ENCODE results near the gene IMPG1.
"Not testable (repeated sequence)": the region's sequence is repeated elsewhere in the genome, so short reads cannot be mapped to it uniquely, and the experiment has no call there.

IMPG1 gene

DNA sequence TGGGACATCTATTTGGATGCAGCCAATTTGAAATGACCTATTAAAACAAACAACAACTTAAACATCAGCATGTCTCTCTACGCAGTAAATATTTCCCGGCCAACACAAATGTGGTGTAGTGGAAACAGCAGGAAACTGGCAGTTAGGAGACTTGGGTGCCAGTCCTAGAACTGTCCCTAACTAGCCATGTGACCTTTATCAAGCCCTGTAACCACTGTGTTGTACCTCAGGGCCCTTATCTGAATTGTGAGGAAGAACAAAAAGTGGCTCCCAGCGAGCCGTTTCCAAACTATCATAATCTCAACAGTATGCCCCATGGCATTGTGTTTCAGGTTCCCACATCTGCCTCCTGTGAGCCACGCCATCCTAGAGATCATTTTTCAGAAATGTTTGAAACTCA lies 124.5 kb downstream of the IMPG1 start:
- DNase-seq: no peak

GRCh38 chr6:75946146-75946831 lies 126.2 kb downstream of the IMPG1 start:
- DNase-seq: no peak

GRCh38 chr6:75943381-75943780 lies 129.1 kb downstream of the IMPG1 start:
- DNase-seq: no peak

GRCh38 chr6:75941509-75941908 lies 131.0 kb downstream of the IMPG1 start:
- DNase-seq: no peak

- DNase-seq: no peak
These were observed 131.9 kb downstream of the IMPG1 start for GRCh38 chr6:75940564-75940963.

GRCh38 chr6:75937846-75938245 lies 134.6 kb downstream of the IMPG1 start:
- no peak for DNase-seq

GRCh38 chr6:75936682-75937081 lies 135.8 kb downstream of the IMPG1 start:
- no peak for DNase-seq

DNA sequence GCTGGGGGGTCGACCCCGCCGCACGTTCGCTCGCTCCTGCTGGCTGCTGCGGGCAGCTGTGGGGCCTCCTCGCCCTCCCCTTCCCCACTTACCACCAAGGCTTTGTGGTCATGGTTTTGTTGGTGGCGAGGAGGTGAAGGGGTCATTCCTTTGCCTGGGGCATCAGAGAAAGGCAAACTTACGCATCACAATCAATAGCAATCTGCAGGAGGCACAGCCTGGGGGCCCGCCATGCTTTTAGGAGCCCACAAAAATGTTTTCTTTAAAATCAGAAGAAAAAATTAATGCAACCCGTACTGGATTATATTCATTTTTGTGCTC lies 137.0 kb downstream of the IMPG1 start:
- no peak for DNase-seq

DNA sequence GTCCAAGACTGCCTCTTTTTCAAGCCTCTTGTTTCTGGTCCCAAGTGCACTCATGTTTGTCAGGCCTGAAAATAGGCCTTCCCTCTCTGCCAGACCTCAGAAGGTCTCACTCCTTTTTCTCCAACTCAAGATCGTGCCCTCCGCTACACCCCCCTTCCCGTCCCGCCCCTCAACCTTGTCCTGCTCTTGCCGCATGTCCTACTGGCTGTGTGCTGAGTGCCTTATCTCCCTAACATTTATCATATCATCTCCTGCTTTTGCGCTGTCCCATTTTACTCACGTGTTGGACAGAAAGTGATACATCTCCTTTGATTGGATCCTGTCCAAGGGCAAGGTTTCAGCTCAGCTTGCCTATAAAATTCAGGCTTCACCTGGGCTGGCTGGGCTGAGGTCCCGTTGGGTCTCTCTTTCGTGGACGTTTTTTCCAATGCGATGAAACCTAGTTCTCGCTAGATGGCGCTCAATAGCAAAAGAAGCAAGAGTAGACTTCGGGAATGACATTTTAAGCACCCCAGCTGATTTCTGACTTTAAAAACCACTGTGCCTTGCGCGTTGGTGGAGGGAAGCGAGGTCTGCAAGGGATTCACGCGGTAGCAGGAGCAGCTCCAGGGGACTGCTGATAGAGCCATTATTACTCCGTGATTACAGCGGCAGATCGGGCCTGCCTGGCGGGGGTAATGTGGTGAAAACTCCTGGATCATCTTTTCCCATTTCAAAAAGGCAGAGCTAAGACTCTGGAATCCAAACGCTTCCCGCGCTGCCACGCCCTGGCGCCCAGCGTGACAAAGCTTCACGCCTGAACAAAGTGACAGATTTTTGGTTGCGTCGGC lies 137.6 kb downstream of the IMPG1 start:
- peak in 44 of 56 donors; percentile 9 to 70 (median 30) for DNase-seq

- peak in 1 of 56 donors; percentile 10 for DNase-seq
These were observed 139.0 kb downstream of the IMPG1 start for GRCh38 chr6:75933387-75933975.

- DNase-seq: peak in 17 of 56 donors; percentile 1 to 50 (median 10)
These were observed 140.4 kb downstream of the IMPG1 start for GRCh38 chr6:75932067-75932466.

DNA sequence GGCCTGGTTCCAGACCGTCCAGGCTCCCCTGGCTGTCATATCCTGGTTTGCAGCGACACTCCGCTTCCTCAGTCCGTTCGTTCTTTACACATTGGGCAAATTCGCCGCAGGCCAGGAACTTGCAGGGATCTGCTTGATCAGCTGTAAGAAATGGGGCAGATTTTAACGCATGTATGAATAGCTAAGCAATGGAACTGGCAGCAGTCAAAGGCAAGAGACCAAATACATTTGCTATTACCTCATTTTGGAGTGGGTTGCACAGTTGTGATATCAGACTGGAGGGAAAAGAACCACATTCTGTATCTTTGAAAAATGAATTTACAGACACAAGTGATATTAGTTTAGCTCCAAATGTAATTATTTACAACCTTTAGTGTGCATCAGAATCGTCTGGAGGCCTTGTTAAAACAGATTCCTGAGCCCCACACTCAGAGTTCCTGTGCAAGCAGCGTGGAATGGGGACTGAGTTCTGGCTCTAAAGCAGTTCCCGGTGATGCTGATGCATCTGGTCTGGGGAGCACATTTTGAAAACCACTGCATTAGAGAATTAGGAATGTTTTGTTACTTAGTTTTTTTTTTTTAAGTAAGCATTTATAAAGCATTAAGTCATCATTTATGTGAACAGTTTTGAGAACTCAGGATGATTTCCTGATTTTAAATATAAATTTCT lies 141.3 kb downstream of the IMPG1 start:
- DNase-seq: no peak

- DNase-seq: no peak
These were observed 145.9 kb downstream of the IMPG1 start for GRCh38 chr6:75926293-75927168.

GRCh38 chr6:75922226-75922625 lies 150.2 kb downstream of the IMPG1 start:
- DNase-seq: no peak

- DNase-seq: no peak
These were observed 159.4 kb downstream of the IMPG1 start for GRCh38 chr6:75913040-75913439.

- no peak for DNase-seq
These were observed 165.0 kb downstream of the IMPG1 start for GRCh38 chr6:75907444-75907843.

DNA sequence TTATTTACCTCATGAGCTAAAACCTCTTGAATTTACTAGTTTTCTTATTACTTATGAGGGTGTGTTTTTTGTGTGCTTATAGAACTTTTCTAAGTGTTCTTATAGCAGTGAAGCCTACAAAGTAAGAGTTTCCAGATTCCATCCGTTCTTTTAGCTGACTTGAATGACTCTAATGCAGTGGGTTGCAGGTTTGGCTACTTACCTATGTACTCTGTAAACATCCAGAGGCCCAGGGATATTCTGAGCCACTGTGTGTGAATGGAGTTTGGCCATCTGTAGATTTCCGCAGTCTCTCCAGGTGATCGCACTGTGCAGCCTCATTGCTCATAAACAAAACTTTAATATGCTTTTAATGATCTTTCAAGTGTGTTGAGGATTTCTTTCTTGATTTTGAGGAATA lies 165.6 kb downstream of the IMPG1 start:
- no peak for DNase-seq

DNA sequence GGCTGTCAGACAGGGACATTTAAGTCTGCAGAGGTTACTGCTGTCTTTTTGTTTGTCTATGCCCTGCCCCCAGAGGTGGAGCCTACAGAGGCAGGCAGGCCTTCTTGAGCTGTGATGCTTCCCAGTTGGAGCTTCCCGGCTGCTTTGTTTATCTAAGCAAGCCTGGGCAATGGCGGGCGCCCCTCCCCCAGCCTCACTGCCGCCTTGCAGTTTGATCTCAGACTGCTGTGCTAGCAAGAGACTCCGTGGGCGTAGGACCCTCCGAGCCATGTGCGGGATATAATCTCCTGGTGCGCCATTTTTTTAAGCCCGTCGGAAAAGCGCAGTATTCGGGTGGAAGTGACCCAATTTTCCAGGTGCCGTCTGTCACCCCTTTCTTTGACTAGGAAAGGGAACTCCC lies 167.3 kb downstream of the IMPG1 start:
- not testable (repeated sequence) for DNase-seq

DNA sequence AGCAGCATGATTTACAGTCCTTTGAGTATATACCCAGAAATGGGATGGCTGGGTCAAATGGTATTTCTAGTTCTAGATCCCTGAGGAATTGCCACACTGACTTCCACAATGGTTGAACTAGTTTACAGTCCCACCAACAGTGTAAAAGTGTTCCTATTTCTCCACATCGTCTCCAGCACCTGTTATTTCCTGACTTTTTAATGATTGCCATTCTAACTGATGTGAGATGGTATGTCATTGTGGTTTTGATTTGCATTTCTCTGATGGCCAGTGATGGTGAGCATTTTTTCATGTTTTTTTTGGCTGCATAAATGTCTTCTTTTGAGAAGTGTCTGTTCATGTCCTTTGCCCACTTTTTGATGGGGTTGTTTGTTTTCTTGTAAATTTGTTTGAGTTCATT lies 172.2 kb downstream of the IMPG1 start:
- not testable (repeated sequence) for DNase-seq

GRCh38 chr6:75896526-75896925 lies 175.9 kb downstream of the IMPG1 start:
- DNase-seq: no peak

- no peak for DNase-seq
These were observed 178.7 kb downstream of the IMPG1 start for GRCh38 chr6:75893776-75894152.

Data from amygdala (tissue), 56 donors.